HEK293 (cell line): ENCODE data around the gene GNB1L.
A peak's percentile ranks its signal among the peaks of the same experiment; 100 is the strongest.

Experiments
- CTCF ChIA-PET: fragments of 350-600 bp; formaldehyde crosslinking; extraction: SDS; loops from one replicate; lab custom pipeline; 2021; ENCODE audit warnings: antibody characterized with exemption; lab: Yijun Ruan, JAX
- POLR2A ChIA-PET: fragments of 300-600 bp; formaldehyde crosslinking; extraction: SDS; loops from one replicate; lab custom pipeline; 2020; ENCODE audit warnings: antibody characterized with exemption, inconsistent platforms; lab: Yijun Ruan, JAX
- H3K27ac ChIP-seq: fragments of 200-500 bp; sonication (Bioruptor generic); 2 replicates; pipeline ENCODE4 v1.5.1; 2014; ENCODE audit warnings: low read depth, low read length, control low read depth, inconsistent platforms; ENCODE audit errors: extremely low read depth
- H3K36me3 ChIP-seq, 2 experiments: fragments of 200-500 bp in 1 of 2; sonication (Bioruptor generic) in 1 of 2; 1 replicate in 1 of 2; 2 replicates in 1 of 2; pipeline ENCODE4 v1.5.1; 2014 to 2017; ENCODE audit warnings: inconsistent platforms in 2 of 2, low read length in 2 of 2; ENCODE audit not compliant: control insufficient read depth in 2 of 2, insufficient read depth in 1 of 2
- H3K4me1 ChIP-seq: fragments of 200-500 bp; sonication (Bioruptor generic); 2 replicates; pipeline ENCODE4 v1.5.1; 2014; ENCODE audit warnings: mild to moderate bottlenecking, low read length, inconsistent platforms; ENCODE audit not compliant: control insufficient read depth, insufficient read depth
- H3K4me3 ChIP-seq: 2 replicates; pipeline ENCODE4 v1.5.1; 2011; ENCODE audit warnings: low read depth, mild to moderate bottlenecking, control low read depth, low read length, moderate library complexity
- H3K9me3 ChIP-seq: fragments of 200-500 bp; sonication (Bioruptor generic); 2 replicates; pipeline ENCODE4 v1.5.1; 2014; ENCODE audit warnings: low read depth, low read length, inconsistent platforms; ENCODE audit not compliant: control insufficient read depth, insufficient read depth
- BCL11A ChIP-seq: fragments of 450-650 bp; formaldehyde crosslinking; IDR thresholded peaks from 2 replicates; pipeline ENCODE4 v1.5.1; 2016; ENCODE audit warnings: low read depth, missing biosample characterization, missing genetic modification characterization
- GLIS1 ChIP-seq: fragments of 450-650 bp; formaldehyde crosslinking; IDR thresholded peaks from 2 replicates; pipeline ENCODE4 v1.5.1; 2016; ENCODE audit warnings: missing biosample characterization, missing genetic modification characterization
- KLF1 ChIP-seq: fragments of 450-650 bp; formaldehyde crosslinking; IDR thresholded peaks from 2 replicates; pipeline ENCODE4 v1.5.1; 2016; ENCODE audit warnings: missing biosample characterization, missing genetic modification characterization
- KLF10 ChIP-seq: fragments of 450-650 bp; IDR thresholded peaks from 2 replicates; pipeline ENCODE4 v1.5.1; 2018; ENCODE audit warnings: missing biosample characterization, mild to moderate bottlenecking, missing genetic modification characterization
- OVOL3 ChIP-seq: fragments of 450-650 bp; formaldehyde crosslinking; IDR thresholded peaks from 2 replicates; pipeline ENCODE4 v1.5.1; 2016; ENCODE audit warnings: missing biosample characterization, missing genetic modification characterization
- PRDM6 ChIP-seq: fragments of 450-650 bp; formaldehyde crosslinking; IDR thresholded peaks from 2 replicates; pipeline ENCODE4 v1.5.1; 2017; ENCODE audit warnings: missing biosample characterization, missing genetic modification characterization
- REPIN1 ChIP-seq: fragments of 450-650 bp; formaldehyde crosslinking; IDR thresholded peaks from 2 replicates; pipeline ENCODE4 v1.5.1; 2017; ENCODE audit warnings: missing biosample characterization, missing genetic modification characterization, low read depth
- SALL2 ChIP-seq: fragments of 450-650 bp; formaldehyde crosslinking; IDR thresholded peaks from 2 replicates; pipeline ENCODE4 v1.5.0; 2017; ENCODE audit warnings: missing biosample characterization, mild to moderate bottlenecking, missing genetic modification characterization, borderline replicate concordance
- SP2 ChIP-seq: fragments of 450-650 bp; formaldehyde crosslinking; IDR thresholded peaks from 2 replicates; pipeline ENCODE4 v1.5.1; 2016; ENCODE audit warnings: missing biosample characterization, missing genetic modification characterization
- TRIM28 ChIP-seq: IDR thresholded peaks from 2 replicates; pipeline ENCODE4 v1.6.1; 2011; ENCODE audit warnings: low read length, control low read depth, borderline replicate concordance
- WT1 ChIP-seq: fragments of 450-650 bp; formaldehyde crosslinking; IDR thresholded peaks from 2 replicates; pipeline ENCODE4 v1.5.1; 2016; ENCODE audit warnings: missing biosample characterization, missing genetic modification characterization
- ZBTB20 ChIP-seq: fragments of 450-650 bp; formaldehyde crosslinking; IDR thresholded peaks from 2 replicates; pipeline ENCODE4 v1.5.1; 2016; ENCODE audit warnings: missing biosample characterization, missing genetic modification characterization
- ZNF121 ChIP-seq: fragments of 450-650 bp; formaldehyde crosslinking; IDR thresholded peaks from 2 replicates; pipeline ENCODE4 v1.5.1; 2016; ENCODE audit warnings: missing biosample characterization, missing genetic modification characterization
- ZNF133 ChIP-seq: fragments of 450-650 bp; formaldehyde crosslinking; IDR thresholded peaks from 2 replicates; pipeline ENCODE4 v1.5.1; 2016; ENCODE audit warnings: missing biosample characterization, missing genetic modification characterization
- ZNF221 ChIP-seq: fragments of 450-650 bp; formaldehyde crosslinking; IDR thresholded peaks from 2 replicates; pipeline ENCODE4 v1.5.1; 2017; ENCODE audit warnings: missing biosample characterization, missing genetic modification characterization, borderline replicate concordance
- ZNF350 ChIP-seq: fragments of 450-650 bp; formaldehyde crosslinking; IDR thresholded peaks from 2 replicates; pipeline ENCODE4 v1.5.0; 2017; ENCODE audit warnings: missing biosample characterization, mild to moderate bottlenecking, missing genetic modification characterization
- ZNF366 ChIP-seq: fragments of 450-650 bp; formaldehyde crosslinking; conservative IDR thresholded peaks from 2 replicates; pipeline ENCODE4 v1.5.1; 2016; ENCODE audit warnings: missing biosample characterization, missing genetic modification characterization
- ZNF391 ChIP-seq: fragments of 450-650 bp; formaldehyde crosslinking; IDR thresholded peaks from 2 replicates; pipeline ENCODE4 v1.5.1; 2016; ENCODE audit warnings: low read depth, missing biosample characterization, missing genetic modification characterization, borderline replicate concordance
- ZNF473 ChIP-seq: fragments of 450-650 bp; formaldehyde crosslinking; IDR thresholded peaks from 2 replicates; pipeline ENCODE4 v1.5.1; 2017; ENCODE audit warnings: missing biosample characterization, missing genetic modification characterization
- ZNF548 ChIP-seq: fragments of 450-650 bp; formaldehyde crosslinking; IDR thresholded peaks from 2 replicates; pipeline ENCODE4 v1.5.1; 2016; ENCODE audit warnings: missing biosample characterization, missing genetic modification characterization
- ZNF555 ChIP-seq: fragments of 450-650 bp; formaldehyde crosslinking; conservative IDR thresholded peaks from 2 replicates; pipeline ENCODE4 v1.5.1; 2017; ENCODE audit warnings: missing biosample characterization, mild to moderate bottlenecking, missing genetic modification characterization, inconsistent platforms
- ZNF561 ChIP-seq: fragments of 450-650 bp; IDR thresholded peaks from 2 replicates; pipeline ENCODE4 v1.5.1; 2018; ENCODE audit warnings: missing biosample characterization, missing genetic modification characterization, borderline replicate concordance
- ZNF610 ChIP-seq: fragments of 450-650 bp; formaldehyde crosslinking; IDR thresholded peaks from 2 replicates; pipeline ENCODE4 v1.5.1; 2016; ENCODE audit warnings: missing biosample characterization, missing genetic modification characterization, borderline replicate concordance
- ZNF624 ChIP-seq: fragments of 450-650 bp; formaldehyde crosslinking; IDR thresholded peaks from 2 replicates; pipeline ENCODE4 v1.5.1; 2017; ENCODE audit warnings: missing biosample characterization, missing genetic modification characterization
- ZNF645 ChIP-seq: fragments of 450-650 bp; formaldehyde crosslinking; IDR thresholded peaks from 2 replicates; pipeline ENCODE4; 2016; ENCODE audit warnings: missing biosample characterization, missing genetic modification characterization
- ZNF677 ChIP-seq: fragments of 450-650 bp; IDR thresholded peaks from 2 replicates; pipeline ENCODE4 v1.5.0; 2018; ENCODE audit warnings: missing biosample characterization, mild to moderate bottlenecking, missing genetic modification characterization, moderate library complexity
- ZNF768 ChIP-seq: fragments of 450-650 bp; formaldehyde crosslinking; IDR thresholded peaks from 2 replicates; pipeline ENCODE4 v1.5.1; 2018; ENCODE audit warnings: missing biosample characterization, mild to moderate bottlenecking, missing genetic modification characterization
- ZNF776 ChIP-seq: fragments of 450-650 bp; formaldehyde crosslinking; IDR thresholded peaks from 2 replicates; pipeline ENCODE4 v1.5.0; 2017; ENCODE audit warnings: missing biosample characterization, missing genetic modification characterization, borderline replicate concordance
- ZNF777 ChIP-seq: fragments of 450-650 bp; formaldehyde crosslinking; IDR thresholded peaks from 2 replicates; pipeline ENCODE4 v1.5.1; 2017; ENCODE audit warnings: missing biosample characterization, missing genetic modification characterization, borderline replicate concordance
- TF ChIP-seq, protein P1 (sequence below): fragments of 450-650 bp; formaldehyde crosslinking; IDR thresholded peaks from 2 replicates; pipeline ENCODE4 v1.5.1; 2016; ENCODE audit warnings: missing biosample characterization, missing genetic modification characterization
- TF ChIP-seq, protein P2 (sequence below): fragments of 450-650 bp; formaldehyde crosslinking; IDR thresholded peaks from 2 replicates; pipeline ENCODE4 v1.5.1; 2016; ENCODE audit warnings: missing biosample characterization, missing genetic modification characterization

GNB1L gene

GRCh38 chr22:19841641-19842392, 12.9 kb downstream of the GNB1L start (continued):
- peak; percentile 50; the same call in 1 of the 2 replicates for TF ChIP-seq PRDM6
- TF ChIP-seq GLIS1 (tag by site-specific recombination), result peak; percentile 13; the same call in 1 of the 2 replicates
- TF ChIP-seq, protein P1, sequence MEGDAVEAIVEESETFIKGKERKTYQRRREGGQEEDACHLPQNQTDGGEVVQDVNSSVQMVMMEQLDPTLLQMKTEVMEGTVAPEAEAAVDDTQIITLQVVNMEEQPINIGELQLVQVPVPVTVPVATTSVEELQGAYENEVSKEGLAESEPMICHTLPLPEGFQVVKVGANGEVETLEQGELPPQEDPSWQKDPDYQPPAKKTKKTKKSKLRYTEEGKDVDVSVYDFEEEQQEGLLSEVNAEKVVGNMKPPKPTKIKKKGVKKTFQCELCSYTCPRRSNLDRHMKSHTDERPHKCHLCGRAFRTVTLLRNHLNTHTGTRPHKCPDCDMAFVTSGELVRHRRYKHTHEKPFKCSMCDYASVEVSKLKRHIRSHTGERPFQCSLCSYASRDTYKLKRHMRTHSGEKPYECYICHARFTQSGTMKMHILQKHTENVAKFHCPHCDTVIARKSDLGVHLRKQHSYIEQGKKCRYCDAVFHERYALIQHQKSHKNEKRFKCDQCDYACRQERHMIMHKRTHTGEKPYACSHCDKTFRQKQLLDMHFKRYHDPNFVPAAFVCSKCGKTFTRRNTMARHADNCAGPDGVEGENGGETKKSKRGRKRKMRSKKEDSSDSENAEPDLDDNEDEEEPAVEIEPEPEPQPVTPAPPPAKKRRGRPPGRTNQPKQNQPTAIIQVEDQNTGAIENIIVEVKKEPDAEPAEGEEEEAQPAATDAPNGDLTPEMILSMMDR, result 0 out of 2 replicates have a peak, but pooled peaks have one; percentile 32
- no peak for TF ChIP-seq ZNF548
- TF ChIP-seq, all 188 proteins: peak for 7

GRCh38 chr22:19840955-19841640, 13.6 kb downstream of the GNB1L start:
- H3K36me3 ChIP-seq, result no peaks in the 10 kb centered on the region
- no peaks in the 10 kb centered on the region for H3K9me3 ChIP-seq
- peaks cover 5% of the 10 kb centered on the region; the same call in 1 of the 2 replicates for H3K4me1 ChIP-seq
- H3K27ac ChIP-seq, result no peak overlapping the region
- ChIA-PET POLR2A (interaction anchor here (0.7 to 1.9 kb wide), 3 partner anchors 9 to 15 kb away, joined by 3 to 4 read pairs (median 3); partner anchors contain the start of genes GNB1L and RTL10), CTCF (interaction anchor here (0.7 to 1.0 kb wide), 3 partner anchors 20 to 111 kb away, joined by 3 to 4 read pairs (median 4); no protein-coding TSS in a partner anchor)
- no peak overlapping the region for H3K4me3 ChIP-seq
- no peak for TF ChIP-seq ZNF610 (tag by site-specific recombination)
- no peak for TF ChIP-seq BCL11A (tag by site-specific recombination)
- TF ChIP-seq TRIM28, result no peak
- TF ChIP-seq ZNF121 (tag by site-specific recombination), result peak; percentile 93
- no peak for TF ChIP-seq ZNF776 (tag by site-specific recombination)
- 0 out of 2 replicates have a peak, but pooled peaks have one; percentile 23 for TF ChIP-seq KLF10
- no peak for TF ChIP-seq ZNF645 (tag by site-specific recombination)
- TF ChIP-seq OVOL3 (tag by site-specific recombination), result no peak
- TF ChIP-seq ZNF768 (tag by site-specific recombination), result no peak
- 0 out of 2 replicates have a peak, but pooled peaks have one; percentile 37 for TF ChIP-seq KLF1
- no peak for TF ChIP-seq ZBTB20 (tag by site-specific recombination)
- TF ChIP-seq ZNF221 (tag by site-specific recombination), result no peak
- no peak for TF ChIP-seq ZNF561 (tag by site-specific recombination)
- TF ChIP-seq SALL2 (tag by site-specific recombination), result no peak
- TF ChIP-seq SP2 (tag by site-specific recombination), result no peak
- TF ChIP-seq ZNF473 (tag by site-specific recombination), result no peak
- no peak for TF ChIP-seq ZNF677
- TF ChIP-seq ZNF777 (tag by site-specific recombination), result no peak
- no peak for TF ChIP-seq ZNF391 (tag by site-specific recombination)
- TF ChIP-seq ZNF624 (tag by site-specific recombination), result no peak
- TF ChIP-seq ZNF366 (tag by site-specific recombination), result no peak
- TF ChIP-seq REPIN1 (tag by site-specific recombination), result no peak
- TF ChIP-seq, protein P2, sequence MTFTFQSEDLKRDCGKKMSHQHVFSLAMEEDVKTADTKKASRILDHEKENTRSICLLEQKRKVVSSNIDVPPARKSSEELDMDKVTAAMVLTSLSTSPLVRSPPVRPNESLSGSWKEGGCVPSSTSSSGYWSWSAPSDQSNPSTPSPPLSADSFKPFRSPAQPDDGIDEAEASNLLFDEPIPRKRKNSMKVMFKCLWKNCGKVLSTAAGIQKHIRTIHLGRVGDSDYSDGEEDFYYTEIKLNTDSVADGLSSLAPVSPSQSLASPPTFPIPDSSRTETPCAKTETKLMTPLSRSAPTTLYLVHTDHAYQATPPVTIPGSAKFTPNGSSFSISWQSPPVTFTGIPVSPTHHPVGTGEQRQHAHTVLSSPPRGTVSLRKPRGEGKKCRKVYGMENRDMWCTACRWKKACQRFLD (tag by site-specific recombination), result no peak
- no peak for TF ChIP-seq ZNF133 (tag by site-specific recombination)
- TF ChIP-seq ZNF350 (tag by site-specific recombination), result no peak
- 0 out of 2 replicates have a peak, but pooled peaks have one; percentile 39 for TF ChIP-seq WT1
- TF ChIP-seq ZNF555, result no peak
